ENCODE results near the gene CCN2. TPM values are rescaled to one million over a fixed set of nuclear protein-coding genes. Genes with fewer than 3 reads are reported as not detected.
A peak's percentile ranks its signal among the peaks of the same experiment; 100 is the strongest.

The CCN2 gene
- total RNA-seq, 1 experiment from 2014 or later: 44.1 TPM

- H3K36me3 Mint-ChIP-seq (ENCODE audit: insufficient read depth in 1 of 3, low read depth in 3 of 3): peaks cover 0 to 6% (median 0%) of the 10 kb centered on the region in 3 experiments; a peak in 4 of 7 replicates
Observed at GRCh38 chr6:131955876-131956275, 4.7 kb upstream of the CCN2 start.

More at GRCh38 chr6:131955876-131956275, 4.7 kb upstream of the CCN2 start:
- Mint-ChIP-seq H3K27me3 (ENCODE audit: low read depth) (no peaks in the 10 kb centered on the region), H3K4me1 (peaks cover 48 to 49% of the 10 kb centered on the region in 2 experiments), H3K27ac (no peak overlapping the region), H3K4me3 (no peak overlapping the region), H3K9me3 (no peaks in the 10 kb centered on the region)
- Histone ChIP-seq H3K4me2 (ENCODE audit: insufficient read depth, insufficient read length, low read length) (no peak overlapping the region), H4K91ac (ENCODE audit: insufficient read length, low read depth, low read length) (no peak overlapping the region), H3K23ac (ENCODE audit: insufficient read length, low read depth, low read length) (no peak overlapping the region), H4K8ac (replicated peaks; ENCODE audit: insufficient read length, low read depth, low read length) (no peak overlapping the region), H2AFZ (ENCODE audit: low read length) (no peak overlapping the region), H2BK20ac (ENCODE audit: low read depth, low read length, poor library complexity, severe bottlenecking) (no peak overlapping the region), H3K18ac (ENCODE audit: insufficient read length, low read depth, low read length) (no peak overlapping the region), H3K4ac (ENCODE audit: low read depth, low read length) (no peak overlapping the region), H3K56ac (ENCODE audit: insufficient read length, low read depth, low read length) (no peak overlapping the region), H3K27me3 (ENCODE audit: insufficient read depth, low read length) (no peaks in the 10 kb centered on the region), H4K5ac (ENCODE audit: insufficient read length, low read depth, low read length) (no peak overlapping the region), H2BK120ac (ENCODE audit: low read depth, low read length, poor library complexity, severe bottlenecking) (no peak overlapping the region), H3T11ph (ENCODE audit: low read length) (no peak overlapping the region), H3K9ac (ENCODE audit: extremely low read depth, insufficient read length, low read length) (no peak overlapping the region), H2AK5ac (ENCODE audit: insufficient read length, low read length) (no peak overlapping the region), H4K20me1 (ENCODE audit: control insufficient read depth, insufficient read depth, insufficient read length) (no peaks in the 10 kb centered on the region), H3K79me2 (ENCODE audit: insufficient read depth, low read length) (no peaks in the 10 kb centered on the region), H3K27ac (ENCODE audit: insufficient read length, low read depth, low read length) (no peak overlapping the region), H3K4me1 (ENCODE audit: insufficient read depth, low read length) (peaks cover 21% of the 10 kb centered on the region), H3K14ac (ENCODE audit: insufficient read depth, low read length) (no peak overlapping the region), H2BK12ac (ENCODE audit: insufficient read length, low read depth, low read length) (no peak overlapping the region), H3K23me2 (ENCODE audit: insufficient read length, low read depth, low read length, poor library complexity, severe bottlenecking) (no peaks in the 10 kb centered on the region), H3K79me1 (ENCODE audit: insufficient read depth, low read depth, low read length, poor library complexity, severe bottlenecking) (no peaks in the 10 kb centered on the region), H2BK5ac (ENCODE audit: insufficient read length, low read length) (no peak overlapping the region), H3K9me3 (ENCODE audit: control insufficient read depth, low read depth, low read length) (no peaks in the 10 kb centered on the region), H2BK15ac (ENCODE audit: low read depth, low read length) (peak overlapping the region; percentile 82; the same call in 1 of the 2 replicates)
- no CpG with 5 or more reads among the region's 1 CpG for WGBS (ENCODE audit: extremely low coverage, insufficient read length, low lambda C conversion rate)
- TF ChIP-seq, protein P1, sequence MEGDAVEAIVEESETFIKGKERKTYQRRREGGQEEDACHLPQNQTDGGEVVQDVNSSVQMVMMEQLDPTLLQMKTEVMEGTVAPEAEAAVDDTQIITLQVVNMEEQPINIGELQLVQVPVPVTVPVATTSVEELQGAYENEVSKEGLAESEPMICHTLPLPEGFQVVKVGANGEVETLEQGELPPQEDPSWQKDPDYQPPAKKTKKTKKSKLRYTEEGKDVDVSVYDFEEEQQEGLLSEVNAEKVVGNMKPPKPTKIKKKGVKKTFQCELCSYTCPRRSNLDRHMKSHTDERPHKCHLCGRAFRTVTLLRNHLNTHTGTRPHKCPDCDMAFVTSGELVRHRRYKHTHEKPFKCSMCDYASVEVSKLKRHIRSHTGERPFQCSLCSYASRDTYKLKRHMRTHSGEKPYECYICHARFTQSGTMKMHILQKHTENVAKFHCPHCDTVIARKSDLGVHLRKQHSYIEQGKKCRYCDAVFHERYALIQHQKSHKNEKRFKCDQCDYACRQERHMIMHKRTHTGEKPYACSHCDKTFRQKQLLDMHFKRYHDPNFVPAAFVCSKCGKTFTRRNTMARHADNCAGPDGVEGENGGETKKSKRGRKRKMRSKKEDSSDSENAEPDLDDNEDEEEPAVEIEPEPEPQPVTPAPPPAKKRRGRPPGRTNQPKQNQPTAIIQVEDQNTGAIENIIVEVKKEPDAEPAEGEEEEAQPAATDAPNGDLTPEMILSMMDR (conservative IDR thresholded peaks at IDR 0.05): peak; percentile 28; the same call in 2 of the 3 replicates
- peak; percentile 44 for DNase-seq

All from H9 (cell line).